HG03159 (cell line): ENCODE measurements around the gene NSG1.

Source experiments
- ATAC-seq: cut with Tn5 transposase; IDR thresholded peaks from one replicate; pipeline ENCODE4 v1.9.1; 2021; ENCODE audit warnings: mild to moderate bottlenecking, moderate library complexity; ENCODE audit not compliant: unreplicated experiment

NSG1 gene

DNA sequence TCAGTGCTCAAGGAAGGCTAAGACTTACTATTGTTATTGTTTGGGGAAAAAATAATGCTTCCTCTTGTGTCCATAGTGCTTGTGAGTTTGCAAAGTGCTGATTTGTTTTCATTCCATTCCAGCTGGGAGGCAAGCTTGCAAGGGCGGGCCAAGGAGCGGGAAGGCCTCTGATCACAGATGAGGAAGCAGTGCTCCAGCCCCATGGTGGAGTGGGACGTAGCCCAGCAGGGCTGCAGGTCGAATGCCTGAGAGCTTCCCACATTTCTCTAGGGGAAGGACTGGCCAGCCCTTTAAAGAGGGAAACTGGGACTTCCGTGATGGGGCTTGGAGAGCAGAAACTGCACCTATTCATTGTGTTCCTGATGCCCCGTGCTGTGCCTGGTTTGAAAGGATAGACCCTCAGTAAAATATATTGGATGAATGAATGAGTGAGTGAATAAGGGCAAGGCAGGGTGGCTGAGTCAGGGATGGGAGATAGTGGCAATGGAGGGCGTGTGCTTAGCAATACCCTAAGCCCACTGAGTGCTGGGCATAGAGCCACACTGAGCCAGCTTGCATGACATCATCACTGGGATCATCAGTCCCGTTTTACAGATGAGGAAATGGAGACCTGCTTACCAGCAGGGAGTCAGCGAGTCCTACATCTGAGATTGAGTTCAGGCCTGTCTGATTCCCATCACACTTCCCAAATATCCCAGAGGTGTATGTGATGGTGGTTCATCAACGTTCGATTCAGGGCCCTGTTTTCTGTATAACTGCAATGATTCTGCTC is 17.9 kb upstream of the NSG1 start:
- no peak for ATAC-seq

DNA sequence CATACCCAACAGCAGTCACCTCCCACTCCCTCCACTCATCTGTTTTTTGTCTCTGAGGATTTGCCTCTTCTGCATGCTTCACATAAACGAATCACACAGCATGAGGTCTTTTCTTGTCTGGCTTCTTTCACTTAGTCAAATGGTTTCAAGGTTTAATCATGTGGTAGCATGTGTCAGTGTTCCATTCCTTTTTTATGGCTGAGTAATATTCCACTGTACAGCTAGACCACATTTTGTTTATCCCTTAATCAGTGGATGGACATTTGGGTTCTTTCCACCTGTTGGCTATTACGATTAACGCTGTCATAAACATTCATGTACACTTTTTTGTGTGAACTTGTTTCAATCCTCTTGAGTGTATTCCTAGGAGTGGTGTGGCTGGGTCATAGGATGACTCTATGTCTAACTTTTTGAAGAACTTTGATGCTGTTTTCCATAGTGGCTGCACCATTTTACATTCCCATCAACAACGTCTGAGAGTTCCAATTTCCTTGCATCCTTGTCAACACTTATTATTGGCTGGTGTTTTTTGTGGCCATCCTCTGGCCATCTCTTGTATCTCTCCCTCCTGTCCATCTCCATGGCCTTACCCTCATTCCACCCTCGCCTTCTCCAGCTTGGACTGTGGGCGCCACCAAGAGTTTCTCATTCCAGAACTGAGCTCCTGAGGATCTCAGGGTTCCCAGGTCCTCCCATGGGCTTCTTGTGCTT is 12.4 kb upstream of the NSG1 start:
- ATAC-seq = no peak

DNA sequence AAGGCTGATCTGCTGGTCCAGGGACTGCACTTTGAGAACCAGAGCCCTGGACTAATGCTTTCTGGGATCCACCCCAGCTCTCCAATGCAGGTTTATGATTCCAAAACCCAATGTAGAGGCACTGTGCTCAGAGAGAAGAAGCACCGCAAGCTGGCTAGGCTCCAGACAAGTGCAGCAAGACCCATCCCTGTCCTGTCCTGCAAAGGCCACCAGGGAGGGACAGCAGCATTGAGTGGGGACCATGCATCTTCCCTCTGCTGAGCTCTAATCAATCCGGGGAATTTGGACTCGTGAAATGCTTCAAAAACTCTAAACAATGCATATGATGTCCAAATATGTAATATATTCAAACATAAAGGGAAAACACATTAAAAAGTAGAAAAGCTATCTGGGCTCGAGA is 10.8 kb upstream of the NSG1 start:
- no peak for ATAC-seq

DNA sequence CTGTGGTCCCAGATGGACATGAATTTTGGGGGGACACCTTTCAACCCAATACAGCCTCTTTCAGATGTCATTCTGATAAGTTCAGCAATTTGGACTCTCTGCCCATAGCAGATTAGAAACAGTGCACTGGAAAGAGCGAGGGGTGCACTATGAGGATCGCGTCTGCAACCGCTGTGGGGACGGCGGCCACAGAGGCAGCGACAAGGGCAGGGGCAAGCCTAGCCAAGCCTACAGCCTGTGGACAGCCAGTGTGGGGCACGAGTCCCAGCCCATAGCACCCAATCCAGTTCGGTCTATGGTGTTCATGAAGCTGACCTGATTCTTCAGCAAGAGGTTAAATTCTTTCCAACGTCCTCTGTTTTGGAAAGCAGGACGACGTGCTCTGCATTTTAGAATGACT is 9.7 kb upstream of the NSG1 start:
- ATAC-seq = no peak

DNA sequence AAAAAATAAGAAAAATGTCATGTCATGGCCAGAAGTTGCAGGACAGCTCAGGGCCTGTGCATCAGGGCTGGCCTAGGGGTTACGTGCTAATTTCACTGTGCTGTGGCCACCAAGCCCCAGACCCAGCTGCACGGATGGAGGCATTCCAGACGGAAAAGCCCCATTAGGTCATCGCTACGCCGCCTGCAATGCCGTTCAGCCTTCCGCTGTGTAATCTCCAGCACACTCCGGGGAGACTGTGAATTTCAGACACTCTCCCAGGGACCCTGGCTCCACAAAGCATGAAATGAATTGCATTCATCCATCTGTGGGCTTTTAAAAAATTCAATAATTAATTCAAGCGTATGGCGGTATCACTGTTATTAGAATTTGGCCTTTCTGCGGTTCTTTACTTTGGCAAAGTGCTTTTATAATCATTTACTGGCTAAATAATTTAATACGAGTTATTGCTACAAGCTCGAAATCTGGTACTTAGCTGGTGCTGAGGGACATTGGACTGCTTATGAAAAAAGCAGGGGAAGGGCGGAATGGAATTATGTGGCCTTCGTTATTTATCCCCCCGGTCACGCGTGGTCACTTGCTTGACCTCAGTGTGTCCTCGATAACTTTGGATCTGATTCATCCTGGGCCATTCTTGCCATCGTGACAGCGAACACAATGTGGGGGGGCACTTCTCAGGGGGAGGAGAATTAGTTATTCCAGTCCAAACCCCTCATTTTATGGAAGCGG is 9.0 kb upstream of the NSG1 start:
- ATAC-seq = no peak

DNA sequence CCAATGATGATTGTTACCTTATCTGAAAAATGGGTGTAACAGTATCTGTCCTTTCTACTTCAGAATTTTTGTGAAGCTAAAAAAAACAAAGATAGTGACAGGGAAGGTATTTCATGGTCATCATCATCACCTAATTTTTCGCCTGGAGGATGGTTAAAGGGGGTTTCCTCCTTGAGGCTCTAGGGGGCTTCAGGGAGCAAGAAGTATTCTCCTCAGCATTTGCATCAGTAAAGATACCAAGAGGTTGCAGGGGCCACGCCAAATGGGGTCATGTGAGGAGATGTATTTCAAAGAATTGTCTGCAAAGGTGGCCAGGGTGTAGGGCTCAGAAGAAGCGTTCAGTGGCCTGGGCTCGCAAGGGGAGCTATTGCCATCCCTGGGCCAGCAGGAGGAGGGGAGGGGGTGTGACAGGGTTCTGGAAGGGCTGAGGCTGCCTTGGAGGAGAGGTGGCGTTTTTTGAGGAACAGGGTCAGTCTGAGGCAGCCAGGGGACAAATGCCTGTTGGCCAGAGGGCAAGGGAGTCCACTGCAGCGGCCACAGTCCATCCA is 7.3 kb upstream of the NSG1 start:
- ATAC-seq = no peak

DNA sequence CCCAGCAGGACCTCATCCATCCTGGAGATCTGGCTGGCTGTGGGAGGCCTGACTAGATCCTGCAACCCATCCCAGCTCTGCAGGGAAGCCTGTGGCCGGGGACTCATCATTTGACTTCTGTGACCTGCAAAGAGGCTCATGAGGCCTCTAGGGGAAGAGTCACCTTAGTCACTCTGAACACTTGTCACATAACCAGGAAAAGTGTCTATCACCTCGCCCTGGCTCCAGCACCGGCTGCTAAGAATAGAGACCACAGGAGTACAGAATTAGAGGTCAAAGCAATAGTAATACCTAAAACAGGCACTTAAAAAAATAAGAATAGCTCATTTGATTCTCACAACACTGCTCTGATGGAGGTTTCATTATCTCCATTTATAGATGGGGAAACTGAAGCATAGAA is 3.8 kb upstream of the NSG1 start:
- no peak for ATAC-seq

DNA sequence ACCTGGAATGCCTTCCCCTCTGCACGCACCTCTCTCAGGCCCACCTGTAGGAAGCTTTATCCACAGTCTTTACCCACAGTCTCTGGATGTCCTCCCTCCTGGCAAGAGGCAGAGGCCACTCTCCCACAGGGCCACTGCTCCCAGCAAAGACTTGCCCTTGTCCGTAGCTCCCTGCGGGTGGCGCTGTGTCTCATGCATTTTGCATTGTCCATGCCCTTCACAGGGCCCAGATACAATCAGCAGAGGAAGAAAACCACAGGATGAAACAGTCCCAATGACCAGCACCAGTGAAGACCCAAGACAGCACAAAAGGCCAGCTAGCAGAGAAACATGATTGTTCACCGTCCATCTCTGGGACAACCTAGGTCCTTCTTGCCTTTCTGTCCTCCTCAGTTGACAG is 2.1 kb upstream of the NSG1 start:
- ATAC-seq = no peak

DNA sequence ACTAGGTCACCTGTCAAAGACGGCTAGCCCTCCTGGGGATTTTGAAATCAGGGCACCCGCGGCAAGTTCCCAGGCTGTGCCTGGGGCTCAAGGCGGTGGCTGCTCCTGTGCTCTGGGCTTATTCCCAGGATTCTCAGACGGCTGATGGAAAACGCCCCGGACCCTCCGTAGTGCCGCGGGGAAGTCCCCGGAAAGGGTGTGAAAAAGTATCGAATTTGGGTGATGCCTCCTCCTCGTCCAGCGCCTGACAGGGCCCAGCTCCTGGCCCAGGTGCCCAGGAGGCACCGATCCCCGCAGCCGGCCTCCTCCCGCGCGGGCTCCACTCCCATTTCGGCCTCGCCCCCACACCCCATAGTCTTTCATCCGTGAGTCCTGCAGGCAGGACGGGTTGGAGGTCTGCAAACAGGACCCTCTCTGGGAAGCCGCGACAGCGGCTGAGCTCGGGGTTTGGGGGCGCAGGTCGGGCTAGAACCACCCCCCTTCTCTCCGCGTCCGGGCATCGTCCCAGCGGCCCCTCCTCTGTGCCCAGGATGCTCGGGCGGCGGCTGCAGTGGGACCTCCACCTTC is 1.1 kb upstream of the NSG1 start:
- ATAC-seq = no peak

DNA sequence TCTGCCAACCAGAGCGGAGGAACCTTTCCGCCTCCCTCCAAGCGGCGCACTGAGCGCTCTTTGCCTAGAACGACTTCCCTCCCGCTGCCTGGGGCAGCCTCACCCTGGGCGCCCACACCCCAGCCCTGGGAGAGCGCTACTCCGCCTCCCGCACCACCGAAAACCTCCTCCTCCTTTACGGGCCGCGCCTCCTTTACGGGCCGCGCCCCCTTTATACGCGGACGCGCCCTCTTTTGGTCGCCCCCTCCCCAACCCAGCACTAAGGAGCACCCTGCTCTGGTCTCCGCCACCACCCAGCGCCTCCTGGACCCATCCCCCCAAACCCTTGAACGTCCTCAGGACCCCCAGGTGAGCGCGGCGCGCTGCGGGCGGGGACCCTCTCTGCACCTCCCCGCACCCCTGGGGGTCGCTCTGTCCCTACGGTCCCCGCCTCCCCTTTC is 586 bp upstream of the NSG1 start:
- ATAC-seq = no peak

DNA sequence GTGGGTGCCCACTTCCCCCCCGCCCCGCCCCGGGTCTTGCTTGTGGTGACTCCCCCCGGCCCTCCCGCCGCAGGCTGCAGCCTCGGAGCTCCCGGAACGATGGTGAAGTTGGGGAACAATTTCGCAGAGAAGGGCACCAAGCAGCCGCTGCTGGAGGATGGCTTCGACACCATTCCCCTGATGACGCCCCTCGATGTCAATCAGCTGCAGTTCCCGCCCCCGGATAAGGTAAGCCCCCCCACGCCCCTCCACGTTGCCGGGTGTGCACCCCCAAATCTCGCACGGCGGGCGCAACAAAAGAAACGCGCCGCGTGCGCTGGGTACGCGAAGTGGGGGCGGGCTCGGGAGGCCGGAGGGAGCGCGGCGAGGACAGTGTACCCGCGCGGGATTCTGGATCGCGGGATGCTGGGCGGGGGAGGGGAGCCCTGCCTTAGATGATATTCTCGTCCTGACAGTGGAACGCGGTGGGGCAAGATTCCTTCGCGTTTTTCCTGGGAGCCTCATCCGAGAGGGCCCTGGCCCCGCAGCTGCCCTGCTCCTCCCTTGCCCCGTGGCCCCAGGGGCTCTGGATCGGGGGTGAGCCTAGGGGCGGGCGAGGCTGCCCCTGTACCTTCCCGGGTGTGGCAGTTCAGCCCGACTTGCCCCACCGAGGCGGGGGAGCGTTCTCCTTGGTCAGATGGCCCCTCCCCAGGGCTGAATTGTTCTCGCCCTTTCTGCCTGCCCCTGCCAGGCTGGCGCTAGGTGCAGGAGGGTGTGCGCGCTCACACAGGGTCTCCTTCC is 819 bp downstream of the NSG1 start:
- no peak for ATAC-seq

DNA sequence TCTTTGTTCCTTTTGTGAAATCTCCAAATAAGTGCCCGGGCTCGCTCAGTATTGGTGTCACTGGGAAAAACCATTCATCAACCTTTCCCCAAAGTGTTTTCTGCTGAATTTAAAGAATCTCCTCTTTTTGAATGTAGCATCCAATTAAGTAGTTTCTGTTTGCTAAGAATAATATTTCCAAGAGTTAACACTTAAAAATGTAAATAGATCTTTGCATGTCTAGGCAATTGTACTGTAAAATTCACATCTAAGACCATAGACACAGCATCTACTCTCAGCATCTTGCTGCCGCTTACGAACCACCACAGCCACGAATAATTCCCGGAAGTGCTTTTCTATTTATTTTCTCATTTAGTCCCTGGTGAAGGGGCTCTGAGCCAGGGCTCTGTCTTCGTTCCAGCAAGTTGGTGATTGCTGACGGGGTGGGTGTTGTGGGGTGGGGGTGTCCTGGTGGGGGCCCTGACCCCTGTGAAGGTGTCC is 1.4 kb downstream of the NSG1 start:
- no peak for ATAC-seq

DNA sequence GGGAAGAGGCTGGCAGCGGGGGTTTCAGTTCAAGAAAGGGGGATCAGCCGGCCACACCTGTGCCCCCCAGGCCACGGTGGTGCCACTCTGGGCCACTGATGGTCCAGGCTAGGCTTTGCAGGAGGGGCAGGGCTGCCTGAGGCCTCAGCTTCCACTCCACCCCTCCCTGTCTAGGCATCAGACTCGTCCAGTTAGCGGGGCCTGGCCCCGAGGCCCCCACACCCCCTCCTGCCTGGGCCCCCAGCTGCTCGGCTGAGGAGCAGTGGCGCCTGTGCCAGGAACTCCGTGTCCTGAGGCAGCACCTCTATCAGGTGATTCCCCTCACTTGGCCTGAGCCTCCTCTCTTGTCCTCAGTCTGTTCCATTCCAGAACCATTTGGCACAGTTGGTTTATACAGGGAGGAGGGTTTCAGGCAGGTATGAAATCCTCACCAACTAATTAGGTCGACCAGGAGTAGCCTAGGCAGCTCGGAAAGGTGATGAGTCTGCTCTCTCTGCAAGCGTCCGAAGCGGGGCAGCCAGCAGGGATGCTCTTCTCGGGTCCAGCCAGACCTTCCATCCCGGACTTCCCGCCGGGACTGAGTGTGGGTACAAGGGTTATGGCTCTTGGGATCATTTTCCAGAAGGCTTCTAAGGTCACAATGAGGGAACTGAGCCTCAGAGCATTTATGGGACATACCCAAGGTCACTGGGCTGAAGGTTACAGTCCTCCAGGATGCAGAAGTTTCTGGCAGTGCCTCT is 2.1 kb downstream of the NSG1 start:
- no peak for ATAC-seq

DNA sequence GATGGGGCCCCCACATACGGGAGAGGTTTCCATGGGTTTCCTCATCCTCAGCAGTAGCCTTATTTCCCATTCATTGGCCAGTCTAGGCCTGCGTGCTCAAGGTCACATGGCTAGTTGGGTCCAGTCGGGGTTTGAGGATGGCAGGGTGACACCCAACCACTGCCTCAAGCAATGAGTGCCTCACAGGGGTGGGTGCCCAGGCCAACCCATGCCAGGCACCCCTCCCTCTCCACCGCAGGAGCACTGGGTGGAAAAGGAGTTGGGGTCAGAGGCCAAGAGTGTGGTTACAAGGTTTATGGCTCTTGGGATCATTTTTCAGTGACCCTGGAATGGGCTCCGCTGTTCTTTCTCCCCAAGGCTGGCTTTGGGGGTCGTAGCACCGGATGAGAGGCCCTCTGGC is 3.1 kb downstream of the NSG1 start:
- no peak for ATAC-seq

DNA sequence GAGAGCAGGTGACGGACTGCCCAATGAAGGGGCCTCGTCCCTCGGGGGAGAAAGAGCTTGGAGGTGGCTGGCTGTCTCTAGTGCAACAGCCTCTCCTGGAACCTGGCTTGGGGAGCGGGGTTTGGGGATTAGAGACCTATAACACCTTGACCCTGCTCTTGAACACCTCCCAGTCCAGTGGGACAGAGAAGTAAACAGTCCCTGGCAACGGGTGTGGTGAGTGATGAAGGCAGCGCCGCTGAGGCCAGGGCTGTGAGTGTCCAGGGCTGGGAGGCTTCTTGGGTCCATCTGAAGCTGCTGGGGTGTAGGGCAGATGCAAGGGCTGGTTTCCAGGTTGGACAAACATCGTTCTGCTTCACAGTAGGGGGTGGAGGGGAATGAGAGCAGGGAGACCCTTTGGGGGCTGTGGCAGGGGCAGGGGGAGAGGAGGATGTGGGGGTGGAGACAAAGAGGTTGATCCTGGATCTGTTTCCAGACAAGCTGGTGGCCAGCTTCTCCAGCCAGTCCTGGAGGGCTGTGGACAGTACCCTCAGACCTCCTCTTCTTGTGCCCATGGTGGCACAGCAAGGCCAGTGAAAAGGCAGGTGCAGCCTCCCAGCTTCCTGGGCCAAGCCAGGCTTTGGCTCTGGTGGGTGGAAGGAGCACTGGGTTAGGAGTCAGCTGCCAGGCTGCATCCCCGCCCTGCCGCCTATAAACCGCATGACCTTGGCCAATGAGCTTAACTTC is 3.8 kb downstream of the NSG1 start:
- no peak for ATAC-seq

DNA sequence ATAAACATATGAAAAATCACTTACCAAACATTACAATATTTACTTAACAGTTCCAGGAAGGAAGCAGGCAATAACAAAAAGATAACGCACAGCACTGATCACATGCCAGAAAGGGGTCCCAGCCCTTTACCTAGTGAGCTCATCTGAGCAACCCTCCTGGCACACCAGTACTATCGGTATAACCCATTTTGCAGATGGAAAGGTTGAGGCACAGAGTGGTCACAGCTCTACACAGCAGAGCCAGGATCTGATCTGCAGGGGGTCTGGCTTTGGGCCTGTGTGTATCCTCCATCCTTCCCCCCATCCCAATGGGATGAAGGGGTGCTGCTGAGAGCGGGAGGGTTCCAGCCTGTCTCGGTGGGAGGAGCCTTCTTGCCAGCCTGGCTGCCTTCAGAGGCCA is 5.0 kb downstream of the NSG1 start:
- ATAC-seq = no peak

DNA sequence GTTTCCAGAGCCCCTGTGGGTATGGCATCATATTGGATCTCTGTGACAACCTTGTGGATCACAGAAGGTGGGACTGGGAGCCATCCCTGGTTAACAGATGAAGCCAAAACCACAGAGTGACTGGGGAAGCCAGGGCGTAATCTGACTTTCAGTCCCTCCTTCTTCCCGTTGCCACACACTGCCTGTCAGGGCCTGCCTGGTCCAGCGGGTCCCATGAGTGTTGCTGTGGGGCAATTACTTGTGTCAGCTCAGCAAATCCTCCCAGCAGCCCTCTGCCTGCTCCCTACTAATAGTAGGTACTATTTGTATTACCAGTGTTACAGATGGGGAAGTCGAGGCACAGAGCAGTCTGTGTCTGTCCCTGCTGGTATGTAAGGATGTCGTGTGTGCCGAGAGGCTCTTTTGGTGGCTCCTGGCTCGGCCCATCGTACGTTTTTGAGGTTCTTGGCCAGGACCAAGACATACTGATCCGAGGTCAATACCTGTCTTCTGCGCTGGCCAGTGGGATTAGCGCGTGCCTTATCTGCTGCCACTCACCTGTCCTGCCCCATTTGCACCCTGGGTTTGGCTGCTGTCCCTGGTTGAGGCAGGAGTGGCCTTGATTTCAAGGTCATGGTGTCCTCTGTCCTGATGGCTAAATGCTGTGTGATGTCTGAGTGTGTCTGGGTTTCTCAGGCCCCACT is 5.7 kb downstream of the NSG1 start:
- ATAC-seq = no peak

DNA sequence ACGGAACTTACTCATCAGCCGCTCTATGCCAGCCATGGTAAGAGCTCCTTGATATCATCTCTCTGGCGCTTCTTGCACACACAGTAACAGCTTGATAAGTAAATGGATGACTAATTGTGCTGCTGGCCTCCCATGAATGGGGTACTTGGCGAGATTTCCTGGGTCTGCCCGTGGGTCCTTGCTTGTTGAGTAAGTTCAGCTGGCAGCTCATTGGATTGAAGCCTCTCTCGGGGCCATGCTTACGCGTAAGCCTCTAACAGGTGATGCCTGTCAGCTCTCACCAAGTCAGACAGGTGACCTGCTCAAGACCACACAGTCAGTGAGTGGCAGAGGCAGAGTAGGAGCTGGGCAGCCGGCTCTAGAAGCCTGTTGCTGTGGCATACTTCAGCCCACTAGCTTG is 7.7 kb downstream of the NSG1 start:
- ATAC-seq = no peak

DNA sequence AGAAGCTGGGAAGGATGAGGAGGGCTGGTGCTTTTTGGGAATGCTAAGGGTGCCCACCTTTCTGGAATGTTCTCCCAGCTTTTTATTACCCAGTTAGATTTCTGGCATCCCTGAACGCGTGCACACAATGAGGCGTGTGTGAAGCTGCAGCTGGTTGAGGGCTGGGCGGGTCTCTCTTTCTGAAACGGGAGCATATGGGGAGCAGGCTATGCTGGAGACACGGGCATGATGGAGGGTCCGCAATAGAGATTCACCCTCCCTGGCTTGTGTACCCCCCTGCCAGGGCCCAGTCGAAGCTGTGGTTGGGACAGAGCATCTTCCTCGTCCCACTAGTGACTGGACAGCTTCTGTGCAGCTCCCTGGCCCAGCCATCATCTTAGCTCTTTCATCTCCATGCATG is 8.5 kb downstream of the NSG1 start:
- no peak for ATAC-seq
